Placental pericyte (primary cell): ENCODE measurements around the gene MS4A5. TPM values are rescaled to one million over a fixed set of nuclear protein-coding genes. Genes with fewer than 3 reads are reported as not detected.

Experiments used
- total RNA-seq: library from RNA; depleted of rRNA; stranded (reverse); fragments of >200 nt; gene quantifications from 2 replicates; pipeline ENCODE4 v1.2.3, GENCODE V29; 2012

MS4A5 gene, protein sequence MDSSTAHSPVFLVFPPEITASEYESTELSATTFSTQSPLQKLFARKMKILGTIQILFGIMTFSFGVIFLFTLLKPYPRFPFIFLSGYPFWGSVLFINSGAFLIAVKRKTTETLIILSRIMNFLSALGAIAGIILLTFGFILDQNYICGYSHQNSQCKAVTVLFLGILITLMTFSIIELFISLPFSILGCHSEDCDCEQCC
- total RNA-seq: not detected in 2 replicates

GRCh38 chr11:60429272-60429671 is at the start of gene MS4A5:
TSS of gene MS4A5 (plus strand) at chr11:60429572. CDS start at chr11:60429675, 103 bp downstream.

DNA sequence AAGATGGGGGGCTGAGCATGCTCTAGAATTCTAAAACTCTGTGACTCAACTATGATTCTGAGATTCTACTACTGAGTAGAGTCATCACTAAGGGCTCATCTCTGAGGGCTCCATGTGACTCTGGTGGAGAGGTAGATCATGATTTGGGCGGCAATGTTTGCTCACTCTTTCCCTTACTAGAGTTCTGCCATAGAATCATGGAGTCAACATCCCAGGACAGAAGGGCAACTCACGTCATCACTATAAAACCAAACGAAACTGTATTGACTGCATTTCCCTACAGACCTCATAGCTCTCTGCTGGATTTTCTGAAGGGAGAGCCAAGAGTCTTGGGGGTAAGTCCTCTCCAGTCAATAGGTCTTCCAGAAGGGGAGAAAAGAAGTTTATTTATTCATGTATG is 33.0 kb upstream of the MS4A5 start, which contains the start of gene MS4A14:
Gene MS4A14, plus strand, starts transcription at position 78 of the 400 bp plus-strand sequence. Its CDS starts 120 bp downstream, at position 198.

GRCh38 chr11:60455531-60456042 is 26.2 kb downstream of the MS4A5 start, which contains the start of gene MS4A1:
TSS of gene MS4A1 (plus strand) at chr11:60455847. CDS start at chr11:60462375, 6,528 bp downstream.

DNA sequence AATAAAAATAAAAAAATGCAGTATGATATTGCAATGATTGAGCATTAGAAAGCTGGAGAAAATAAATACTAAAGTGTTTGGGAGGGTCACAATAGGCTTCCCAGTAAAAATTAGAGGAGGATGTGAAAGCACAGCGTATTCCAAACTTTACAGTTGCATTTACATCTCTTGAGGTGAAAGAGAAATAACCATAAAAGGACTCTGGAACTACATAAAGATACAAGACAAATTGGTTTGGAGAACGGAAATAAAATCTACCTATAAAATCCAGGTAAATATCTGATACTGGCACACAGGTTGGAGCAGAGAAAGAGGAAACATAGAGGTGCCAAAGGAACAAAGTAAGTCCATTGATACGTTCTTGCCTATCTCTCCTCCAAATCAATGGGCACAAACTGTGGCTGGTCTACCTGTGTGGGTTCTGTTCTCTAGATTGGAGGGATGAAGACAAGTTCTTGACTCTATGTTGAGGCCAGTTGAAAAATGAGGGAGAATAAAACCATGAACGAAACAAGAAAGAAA is 63.2 kb downstream of the MS4A5 start, which contains the start of gene MS4A12:
Gene MS4A12, plus strand, starts transcription at position 291 of the 522 bp plus-strand sequence. CDS start 4,541 bp downstream, outside the sequence.

Other genes starting within 250 kb of the MS4A5 start
- not detected in 2 replicates for gene MS4A6A, start 246.5 kb upstream of the MS4A5 start, total RNA-seq
- gene MS4A4E, start 186.4 kb upstream of the MS4A5 start, total RNA-seq: not detected in 2 replicates
- not detected in 2 replicates for gene MS4A4A, start 148.9 kb upstream of the MS4A5 start, total RNA-seq
- gene MS4A6E, start 102.3 kb upstream of the MS4A5 start, total RNA-seq: not detected in 2 replicates
- 0.29 TPM in 1 of 2 replicates, not detected in the other for gene MS4A7, start 51.0 kb upstream of the MS4A5 start, total RNA-seq
- not detected in 2 replicates for gene MS4A14, start 33.1 kb upstream of the MS4A5 start, total RNA-seq
- not detected in 2 replicates for gene MS4A1, start 26.3 kb downstream of the MS4A5 start, total RNA-seq
- not detected in 2 replicates for gene MS4A12, start 63.2 kb downstream of the MS4A5 start, total RNA-seq
- gene MS4A13, start 85.8 kb downstream of the MS4A5 start, total RNA-seq: not detected in 2 replicates